Measurements from ENCODE around the gene ISCU. TPM values are rescaled to one million over a fixed set of nuclear protein-coding genes. Genes with fewer than 3 reads are reported as not detected.

ISCU gene
- total RNA-seq, 1 donor from 2014 or later, result 103 TPM

DNA sequence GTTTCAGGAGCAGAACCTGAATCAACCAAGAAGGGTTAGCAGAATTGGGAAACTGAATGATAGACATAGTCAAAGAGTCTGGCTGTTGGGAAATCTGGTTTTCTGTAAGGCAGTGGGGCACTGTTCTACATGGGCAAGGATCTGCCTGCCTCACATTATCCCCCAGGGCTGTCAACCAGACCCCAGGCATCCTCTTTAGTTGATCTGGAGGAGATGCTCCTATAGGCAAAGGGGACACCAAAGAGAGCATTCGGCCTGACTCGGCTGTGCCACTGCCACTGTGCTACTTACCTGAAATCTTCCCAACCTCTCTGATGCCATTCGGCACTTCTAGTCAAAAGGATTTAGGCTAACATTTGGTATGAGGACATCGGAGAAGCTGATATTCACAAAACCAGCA is 4.1 kb downstream of the ISCU start:
- H3K36me3 Mint-ChIP-seq (ENCODE audit: unreplicated experiment), result peaks cover 35% of the 10 kb centered on the region
- peaks cover 23% of the 10 kb centered on the region for H3K4me1 Mint-ChIP-seq (ENCODE audit: unreplicated experiment)
- TF ChIP-seq, protein P1, sequence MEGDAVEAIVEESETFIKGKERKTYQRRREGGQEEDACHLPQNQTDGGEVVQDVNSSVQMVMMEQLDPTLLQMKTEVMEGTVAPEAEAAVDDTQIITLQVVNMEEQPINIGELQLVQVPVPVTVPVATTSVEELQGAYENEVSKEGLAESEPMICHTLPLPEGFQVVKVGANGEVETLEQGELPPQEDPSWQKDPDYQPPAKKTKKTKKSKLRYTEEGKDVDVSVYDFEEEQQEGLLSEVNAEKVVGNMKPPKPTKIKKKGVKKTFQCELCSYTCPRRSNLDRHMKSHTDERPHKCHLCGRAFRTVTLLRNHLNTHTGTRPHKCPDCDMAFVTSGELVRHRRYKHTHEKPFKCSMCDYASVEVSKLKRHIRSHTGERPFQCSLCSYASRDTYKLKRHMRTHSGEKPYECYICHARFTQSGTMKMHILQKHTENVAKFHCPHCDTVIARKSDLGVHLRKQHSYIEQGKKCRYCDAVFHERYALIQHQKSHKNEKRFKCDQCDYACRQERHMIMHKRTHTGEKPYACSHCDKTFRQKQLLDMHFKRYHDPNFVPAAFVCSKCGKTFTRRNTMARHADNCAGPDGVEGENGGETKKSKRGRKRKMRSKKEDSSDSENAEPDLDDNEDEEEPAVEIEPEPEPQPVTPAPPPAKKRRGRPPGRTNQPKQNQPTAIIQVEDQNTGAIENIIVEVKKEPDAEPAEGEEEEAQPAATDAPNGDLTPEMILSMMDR (IDR thresholded peaks at IDR 0.05), result no peak
- no peaks in the 10 kb centered on the region for H3K27me3 Mint-ChIP-seq (ENCODE audit: unreplicated experiment)
- H3K9me3 Mint-ChIP-seq (ENCODE audit: unreplicated experiment), result no peaks in the 10 kb centered on the region
- DNase-seq (ENCODE audit: extremely low spot score, unreplicated experiment), result no peak
- H3K4me3 Mint-ChIP-seq (ENCODE audit: unreplicated experiment), result no peak overlapping the region
- peak overlapping the region; percentile 25 for H3K27ac Mint-ChIP-seq (ENCODE audit: unreplicated experiment)

DNA sequence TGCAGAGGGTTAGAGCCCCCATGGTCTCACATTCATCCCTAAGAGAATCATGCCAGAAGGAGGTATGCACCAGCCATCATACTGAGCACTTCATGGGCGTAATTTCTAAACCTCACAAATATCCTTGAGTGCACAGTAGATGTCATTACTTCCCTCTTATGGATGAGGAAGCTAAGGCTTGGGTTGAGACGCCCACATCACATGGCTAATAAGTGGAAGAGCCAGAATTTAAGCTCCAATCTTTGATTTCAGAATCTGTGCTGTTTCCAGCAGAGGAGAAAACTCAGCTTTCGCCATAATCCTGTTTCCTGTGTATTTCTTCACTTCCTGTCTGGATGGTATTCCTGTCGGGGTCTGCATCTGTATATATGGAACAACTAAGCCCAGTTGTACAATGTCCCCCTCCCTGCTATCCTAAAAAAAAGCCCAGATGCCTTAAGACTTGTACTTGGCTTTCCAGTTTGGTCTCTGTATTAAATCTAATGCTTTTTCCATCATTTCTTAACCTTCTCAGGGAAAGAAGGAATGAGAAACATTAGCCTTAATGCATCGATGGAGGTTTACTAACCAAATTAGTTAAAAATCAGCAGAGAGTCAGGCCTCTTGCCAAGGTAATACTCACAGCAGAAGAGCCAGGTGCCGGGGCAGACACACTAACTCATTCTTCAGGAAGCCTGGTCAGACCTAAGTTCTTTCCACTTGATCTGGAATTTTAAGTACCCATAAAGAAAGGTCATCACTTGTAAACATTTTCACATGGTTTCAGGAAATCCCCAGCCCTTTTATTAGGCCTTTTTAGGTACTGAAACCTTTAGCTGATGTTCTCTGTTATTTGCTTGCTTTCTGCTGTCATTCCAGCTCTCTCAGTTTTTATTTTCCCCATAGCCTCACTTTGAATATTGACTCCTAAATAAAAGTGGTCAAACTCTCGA is 5.3 kb downstream of the ISCU start:
- no peaks in the 10 kb centered on the region for H3K27me3 Mint-ChIP-seq (ENCODE audit: unreplicated experiment)
- H3K36me3 Mint-ChIP-seq (ENCODE audit: unreplicated experiment), result peaks cover 35% of the 10 kb centered on the region
- DNase-seq (ENCODE audit: extremely low spot score, unreplicated experiment), result no peak
- H3K4me3 Mint-ChIP-seq (ENCODE audit: unreplicated experiment), result no peak overlapping the region
- TF ChIP-seq, protein P1 (IDR thresholded peaks at IDR 0.05), result no peak
- no peaks in the 10 kb centered on the region for H3K9me3 Mint-ChIP-seq (ENCODE audit: unreplicated experiment)
- no peak overlapping the region for H3K27ac Mint-ChIP-seq (ENCODE audit: unreplicated experiment)
- peaks cover 19% of the 10 kb centered on the region for H3K4me1 Mint-ChIP-seq (ENCODE audit: unreplicated experiment)

DNA sequence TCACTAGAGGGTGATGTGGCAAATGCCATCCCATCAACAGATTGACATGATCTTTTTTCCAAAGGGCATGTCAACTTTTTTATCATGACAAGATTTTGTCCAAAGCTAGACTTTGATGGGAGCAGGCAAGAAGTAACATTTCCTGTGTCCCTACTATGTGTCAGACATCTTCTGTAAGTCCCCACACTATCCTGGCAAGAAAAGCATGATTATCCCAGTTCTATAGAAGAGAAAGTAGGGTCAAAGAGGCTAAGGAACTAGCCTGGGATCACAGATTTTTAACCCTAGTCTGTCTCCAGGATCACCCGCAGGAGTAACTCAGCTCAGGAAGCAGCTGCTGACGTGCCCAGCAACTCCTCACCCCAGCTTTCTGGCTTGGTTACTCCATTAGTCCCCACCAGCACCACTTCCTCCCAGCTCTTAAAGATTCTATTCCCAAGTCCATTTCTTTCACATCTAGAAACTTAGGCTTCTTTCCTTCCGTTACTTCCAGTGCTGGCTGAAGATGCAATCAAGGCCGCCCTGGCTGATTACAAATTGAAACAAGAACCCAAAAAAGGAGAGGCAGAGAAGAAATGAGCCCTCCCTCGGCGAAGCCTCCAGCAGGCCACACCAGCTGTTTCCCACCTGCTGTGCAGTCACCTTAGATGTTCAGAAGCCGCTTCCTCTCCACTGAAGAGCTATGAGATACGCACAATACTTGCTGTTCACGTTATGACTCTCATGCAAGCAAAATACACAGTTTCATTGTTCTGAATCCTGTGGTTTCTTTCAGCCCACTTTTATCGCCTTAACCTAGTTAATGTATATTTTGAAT is 6.2 kb downstream of the ISCU start:
- Mint-ChIP-seq H3K9me3 (ENCODE audit: unreplicated experiment) (no peaks in the 10 kb centered on the region), H3K36me3 (ENCODE audit: unreplicated experiment) (peaks cover 35% of the 10 kb centered on the region), H3K27me3 (ENCODE audit: unreplicated experiment) (no peaks in the 10 kb centered on the region), H3K4me3 (ENCODE audit: unreplicated experiment) (no peak overlapping the region), H3K27ac (ENCODE audit: unreplicated experiment) (peak overlapping the region; percentile 12), H3K4me1 (ENCODE audit: unreplicated experiment) (peaks cover 18% of the 10 kb centered on the region)
- TF ChIP-seq, protein P1 (IDR thresholded peaks at IDR 0.05), result no peak
- no peak for DNase-seq (ENCODE audit: extremely low spot score, unreplicated experiment)

DNA sequence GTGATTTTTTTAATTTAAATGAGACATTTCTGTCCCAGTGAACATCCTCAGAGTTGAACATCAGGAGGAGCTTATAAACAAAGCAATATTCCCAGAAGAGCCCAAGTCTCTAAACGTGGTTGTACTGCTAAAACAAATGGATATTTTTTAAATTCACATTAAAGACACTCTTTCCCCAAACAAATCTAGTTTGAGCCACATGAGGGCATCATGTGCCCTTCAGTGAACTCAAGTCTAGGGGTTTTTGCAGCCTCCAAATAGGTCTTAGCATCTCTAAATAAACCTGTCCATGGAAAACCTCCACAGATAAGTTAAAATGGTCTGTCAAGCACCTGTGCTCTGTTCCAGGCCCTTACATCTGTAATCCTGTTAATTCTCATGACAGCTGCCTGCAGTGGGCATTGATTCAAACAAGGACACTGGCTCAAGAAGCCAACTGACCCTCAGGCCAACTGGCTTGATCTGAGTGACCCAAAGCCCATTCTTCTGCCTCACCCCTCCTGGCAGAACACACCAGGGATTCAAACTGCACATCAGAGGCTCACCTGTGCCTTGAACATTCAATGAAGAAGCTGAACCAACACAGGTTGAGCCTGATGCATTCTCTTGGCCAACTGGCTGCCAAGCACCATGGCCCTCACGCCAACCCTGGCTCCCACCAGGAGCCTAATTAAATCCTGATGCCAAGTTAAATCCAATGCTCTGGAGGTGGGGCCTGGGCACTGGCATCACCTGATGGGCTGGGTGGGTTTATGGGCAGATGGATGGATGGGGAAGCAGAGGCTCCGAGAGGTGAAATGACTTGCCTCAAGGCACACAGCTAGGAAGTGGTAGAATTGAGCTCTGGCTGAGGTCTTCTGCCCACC is 8.6 kb downstream of the ISCU start:
- peak; percentile 74 for DNase-seq (ENCODE audit: extremely low spot score, unreplicated experiment)
- no peaks in the 10 kb centered on the region for H3K9me3 Mint-ChIP-seq (ENCODE audit: unreplicated experiment)

More for the DNA sequence above, 8.6 kb downstream of the ISCU start:
- H3K36me3 Mint-ChIP-seq (ENCODE audit: unreplicated experiment), result peaks cover 25% of the 10 kb centered on the region
- peaks cover 6% of the 10 kb centered on the region for H3K4me1 Mint-ChIP-seq (ENCODE audit: unreplicated experiment)
- no peaks in the 10 kb centered on the region for H3K27me3 Mint-ChIP-seq (ENCODE audit: unreplicated experiment)
- TF ChIP-seq, protein P1 (IDR thresholded peaks at IDR 0.05), result peak; percentile 70
- peak overlapping the region; percentile 33 for H3K27ac Mint-ChIP-seq (ENCODE audit: unreplicated experiment)
- H3K4me3 Mint-ChIP-seq (ENCODE audit: unreplicated experiment), result no peak overlapping the region

Data from osteocyte (in vitro differentiated cells).